GM19239 (cell line): ENCODE results near the gene CAMKK2.
"Not testable (repeated sequence)": the region's sequence is repeated elsewhere in the genome, so short reads cannot be mapped to it uniquely, and the experiment has no call there.

Source experiments
- DNase-seq: peaks from one replicate; pipeline ENCODE4 v3.0.0; 2011; ENCODE audit warnings: low spot score; ENCODE audit not compliant: insufficient read length
- FAIRE-seq: peaks from 2 replicates; lab custom pipeline; 2011; peaks lifted over from hg19 to GRCh38; lab: Jason Lieb, UNC

The CAMKK2 gene

GRCh38 chr12:121282072-121282742 is 14.3 kb downstream of the CAMKK2 start:
- DNase-seq (no peak), FAIRE-seq (no peak)

GRCh38 chr12:121281116-121281515 is 15.4 kb downstream of the CAMKK2 start:
- not testable (repeated sequence) for DNase-seq, FAIRE-seq

- FAIRE-seq, DNase-seq: not testable (repeated sequence)
These were observed 16.0 kb downstream of the CAMKK2 start for GRCh38 chr12:121280531-121280930.

GRCh38 chr12:121279507-121279915 is 17.0 kb downstream of the CAMKK2 start:
- FAIRE-seq: no peak
- DNase-seq: no peak

GRCh38 chr12:121279071-121279375 is 17.5 kb downstream of the CAMKK2 start:
- DNase-seq (no peak), FAIRE-seq (no peak)

- DNase-seq: no peak
- no peak for FAIRE-seq
These were observed 18.1 kb downstream of the CAMKK2 start for GRCh38 chr12:121278169-121279070.

GRCh38 chr12:121277374-121277759 is 19.1 kb downstream of the CAMKK2 start:
- DNase-seq (no peak), FAIRE-seq (peak; percentile 31)

GRCh38 chr12:121274036-121274763 is 22.3 kb downstream of the CAMKK2 start:
- no peak for DNase-seq
- FAIRE-seq: no peak

- DNase-seq (no peak), FAIRE-seq (no peak)
These were observed 23.1 kb downstream of the CAMKK2 start for GRCh38 chr12:121273364-121273896.

- FAIRE-seq: no peak
These were observed 28.7 kb downstream of the CAMKK2 start for GRCh38 chr12:121267822-121268221.

GRCh38 chr12:121264951-121265515 is 31.5 kb downstream of the CAMKK2 start:
- no peak for FAIRE-seq
- no peak for DNase-seq

More at GRCh38 chr12:121267822-121268221, 28.7 kb downstream of the CAMKK2 start:
- no peak for DNase-seq

- DNase-seq (no peak), FAIRE-seq (no peak)
These were observed 32.4 kb downstream of the CAMKK2 start for GRCh38 chr12:121264135-121264534.

- DNase-seq: no peak
- FAIRE-seq: no peak
These were observed 33.1 kb downstream of the CAMKK2 start for GRCh38 chr12:121263206-121263935.

- no peak for DNase-seq
- no peak for FAIRE-seq
These were observed 35.1 kb downstream of the CAMKK2 start for GRCh38 chr12:121261398-121261797.

- FAIRE-seq (no peak), DNase-seq (no peak)
These were observed 36.4 kb downstream of the CAMKK2 start for GRCh38 chr12:121260091-121260490.

GRCh38 chr12:121259074-121259473 is 37.4 kb downstream of the CAMKK2 start:
- FAIRE-seq (no peak), DNase-seq (no peak)

GRCh38 chr12:121257704-121258449 is 38.6 kb downstream of the CAMKK2 start:
- not testable (repeated sequence) for DNase-seq, FAIRE-seq

GRCh38 chr12:121255433-121255832 is 41.1 kb downstream of the CAMKK2 start:
- DNase-seq (no peak), FAIRE-seq (no peak)
